ENCODE measurements around the gene OPN3.

GRCh38 chr1:241590719-241591118 is 49.5 kb downstream of the OPN3 start:
- TF ChIP-seq POLR2A (IDR thresholded peaks at IDR 0.05; ENCODE audit: low read depth, low read length), result no peak
- TF ChIP-seq TAF1 (IDR thresholded peaks at IDR 0.05; ENCODE audit: low read depth, low read length), result no peak
- no peak for TF ChIP-seq SPI1 (IDR thresholded peaks at IDR 0.05; ENCODE audit: low read depth, low read length)

All from GM12891 (cell line).